OCI-LY3 (cell line): ENCODE results near the gene ARL8B.

Source experiments
- CTCF ChIP-seq: fragments of 200-600, 300-600 bp; sonication (generic); IDR thresholded peaks from 2 replicates; pipeline ENCODE4 v1.5.1; 2014; ENCODE audit warnings: antibody characterized with exemption, low read length, low read depth
- EZH2phosphoT487 ChIP-seq: fragments of 200-600 bp; shearing (Covaris generic); IDR thresholded peaks from 2 replicates; pipeline ENCODE4 v1.6.1; 2018; ENCODE audit warnings: antibody characterized with exemption, mixed run types, low read depth

DNA sequence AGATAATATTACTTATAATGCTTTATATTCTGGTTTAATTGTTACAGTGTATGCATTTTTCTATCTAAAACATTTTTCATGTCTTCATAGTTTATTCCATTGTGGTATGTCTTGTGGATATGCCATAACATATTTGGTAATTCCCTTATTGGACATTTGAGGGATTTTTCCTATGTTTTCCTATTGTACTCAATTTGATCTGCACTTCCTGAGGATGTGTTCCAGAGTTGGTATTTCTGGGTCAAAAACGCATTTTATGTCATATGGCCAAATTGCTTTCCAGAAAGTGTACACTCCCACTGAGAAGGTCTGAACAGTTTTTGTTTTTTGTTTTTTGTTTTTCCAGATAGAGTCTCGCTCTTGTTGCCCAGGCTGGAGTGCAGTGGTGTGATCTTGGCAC, 6.8 kb downstream of the ARL8B start:
- TF ChIP-seq CTCF (no peak), EZH2phosphoT487 (no peak)
